UCSD-AML1 (cell line): Measurements from ENCODE around the gene MARK2.

Experiments used
- DNase-seq: peaks from one replicate; lab custom pipeline; 2025; ENCODE audit not compliant: unreplicated experiment; lab: John Stamatoyannopoulos, UW

MARK2 gene

DNA sequence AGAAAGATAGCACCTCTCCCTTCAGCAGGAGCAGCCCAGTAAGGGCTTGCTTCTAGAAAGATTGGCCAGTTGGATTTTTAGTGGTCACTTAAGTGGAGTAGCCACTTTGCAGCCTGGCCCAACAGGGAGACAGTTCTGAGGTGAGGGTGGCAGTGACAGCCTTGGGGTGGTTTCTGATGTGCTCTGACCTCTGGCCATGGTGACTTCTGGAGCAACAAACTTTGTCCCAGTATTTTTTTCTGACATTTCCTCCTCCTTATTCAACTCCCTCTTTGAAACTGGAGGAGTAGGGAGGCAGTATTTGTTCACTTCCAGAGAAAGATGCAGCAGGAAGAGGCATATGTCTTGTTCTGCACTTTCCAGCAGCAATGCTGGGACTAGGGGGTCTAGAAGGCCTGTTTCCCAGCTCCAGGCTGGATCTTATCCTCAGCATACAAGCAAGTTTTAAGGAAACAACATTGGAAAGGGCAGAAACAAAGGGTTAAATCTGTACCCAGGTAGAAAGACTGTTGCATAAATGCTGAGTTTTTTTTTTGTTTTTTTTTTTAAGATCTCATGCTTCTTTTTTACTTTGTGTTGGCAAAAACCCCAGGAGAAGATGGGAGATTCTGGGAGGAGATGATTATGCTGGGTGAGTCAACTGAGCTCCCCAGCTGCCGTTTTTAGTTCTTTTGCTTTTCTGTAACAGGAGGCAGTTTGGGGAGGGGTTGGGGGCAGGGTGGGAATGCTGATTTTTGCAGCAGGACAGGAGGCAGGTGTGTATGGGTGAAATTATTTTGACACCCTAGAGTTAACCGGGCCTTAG is 40.9 kb downstream of the MARK2 start:
- no peak for DNase-seq

- no peak for DNase-seq
Observed at GRCh38 chr11:63880403-63880790, 41.5 kb downstream of the MARK2 start.

- peak; percentile 79 for DNase-seq
Observed at GRCh38 chr11:63882555-63883242, 43.8 kb downstream of the MARK2 start.

- DNase-seq, result no peak
Observed at GRCh38 chr11:63883791-63884190, 44.9 kb downstream of the MARK2 start.

- DNase-seq, result no peak
Observed at GRCh38 chr11:63884196-63884932, 45.5 kb downstream of the MARK2 start.

- DNase-seq, result no peak
Observed at GRCh38 chr11:63887386-63887999, 48.6 kb downstream of the MARK2 start.

- DNase-seq, result peak; percentile 63
Observed at GRCh38 chr11:63888170-63889086, 49.5 kb downstream of the MARK2 start.

GRCh38 chr11:63889344-63889743 is 50.4 kb downstream of the MARK2 start:
- DNase-seq, result no peak

- no peak for DNase-seq
Observed at GRCh38 chr11:63890368-63890767, 51.5 kb downstream of the MARK2 start.

DNA sequence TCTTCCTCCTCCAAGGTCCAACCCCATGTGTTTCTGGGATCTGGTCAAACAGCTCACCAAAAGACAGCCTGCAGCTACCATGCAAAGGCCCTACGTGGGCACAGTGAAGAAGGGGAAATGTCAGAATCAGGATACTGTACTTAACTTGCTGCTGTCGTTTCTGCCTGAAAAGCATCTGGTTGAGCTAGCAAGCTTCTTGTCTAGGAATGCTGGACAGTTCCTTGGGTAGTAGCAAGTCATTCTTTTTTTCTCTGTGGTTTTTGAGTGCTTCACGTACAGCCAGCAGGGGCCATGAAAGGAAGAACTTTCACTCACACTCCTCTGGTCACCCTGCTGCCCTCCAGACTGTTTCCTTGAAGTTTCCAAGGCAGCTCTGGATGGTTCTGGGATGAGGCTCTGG is 53.3 kb downstream of the MARK2 start:
- DNase-seq, result peak; percentile 17

DNA sequence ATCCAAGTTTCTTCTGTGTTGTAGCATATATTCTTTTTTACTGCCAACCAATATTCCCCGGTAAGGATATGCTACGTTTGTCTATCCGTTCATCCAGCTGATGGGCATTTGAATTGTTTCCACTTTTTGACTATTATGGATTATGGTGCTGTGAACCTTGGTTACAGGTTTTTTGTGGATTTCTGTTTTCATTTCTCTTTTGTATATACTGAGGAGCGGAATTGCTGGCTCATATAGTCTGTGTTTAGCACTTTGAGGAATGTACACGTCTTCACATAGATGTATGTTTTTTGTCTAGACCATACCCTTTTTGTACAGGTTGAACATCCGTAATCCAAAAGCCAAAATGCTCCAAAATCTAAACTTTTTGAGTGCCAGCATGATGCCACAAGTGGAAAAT is 54.4 kb downstream of the MARK2 start:
- no peak for DNase-seq

- DNase-seq, result no peak
Observed at GRCh38 chr11:63896071-63896470, 57.2 kb downstream of the MARK2 start.

GRCh38 chr11:63897459-63898146 is 58.7 kb downstream of the MARK2 start:
- no peak for DNase-seq

GRCh38 chr11:63901660-63902059 is 62.8 kb downstream of the MARK2 start:
- peak; percentile 32 for DNase-seq

GRCh38 chr11:63903884-63904283 is 65.0 kb downstream of the MARK2 start:
- no peak for DNase-seq

DNA sequence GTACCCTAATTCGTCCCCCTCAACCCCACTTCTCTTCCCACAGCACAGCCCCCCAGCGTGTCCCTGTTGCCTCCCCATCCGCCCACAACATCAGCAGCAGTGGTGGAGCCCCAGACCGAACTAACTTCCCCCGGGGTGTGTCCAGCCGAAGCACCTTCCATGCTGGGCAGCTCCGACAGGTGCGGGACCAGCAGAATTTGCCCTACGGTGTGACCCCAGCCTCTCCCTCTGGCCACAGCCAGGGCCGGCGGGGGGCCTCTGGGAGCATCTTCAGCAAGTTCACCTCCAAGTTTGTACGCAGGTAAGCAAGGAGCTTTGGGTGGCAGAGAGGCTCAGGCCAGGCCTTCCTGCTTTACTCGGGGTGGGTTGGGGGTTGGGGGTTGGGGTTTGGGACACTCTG is 65.8 kb downstream of the MARK2 start:
- no peak for DNase-seq

DNA sequence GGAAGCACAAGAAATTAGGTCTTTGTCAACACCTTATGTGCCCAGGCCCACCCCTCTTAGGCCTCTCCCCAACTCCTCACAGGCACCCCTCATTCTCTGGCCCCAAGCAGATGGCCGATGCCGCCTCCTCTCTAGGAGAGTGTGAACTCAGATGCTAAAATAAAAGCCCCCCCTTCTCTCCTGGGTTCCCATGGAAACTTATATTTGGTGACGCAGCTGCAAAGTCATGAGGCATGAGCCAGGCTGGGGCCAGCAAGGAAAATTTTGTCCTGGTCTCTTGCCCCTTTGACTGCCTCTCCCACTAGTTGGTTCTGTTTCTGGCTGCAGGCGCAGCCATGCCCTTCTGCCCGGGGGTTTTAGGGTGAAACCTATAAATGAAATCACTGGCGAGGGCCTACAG is 66.3 kb downstream of the MARK2 start:
- no peak for DNase-seq

- DNase-seq, result no peak
Observed at GRCh38 chr11:63906087-63906486, 67.2 kb downstream of the MARK2 start.

GRCh38 chr11:63906585-63906984 is 67.7 kb downstream of the MARK2 start:
- peak; percentile 19 for DNase-seq

DNA sequence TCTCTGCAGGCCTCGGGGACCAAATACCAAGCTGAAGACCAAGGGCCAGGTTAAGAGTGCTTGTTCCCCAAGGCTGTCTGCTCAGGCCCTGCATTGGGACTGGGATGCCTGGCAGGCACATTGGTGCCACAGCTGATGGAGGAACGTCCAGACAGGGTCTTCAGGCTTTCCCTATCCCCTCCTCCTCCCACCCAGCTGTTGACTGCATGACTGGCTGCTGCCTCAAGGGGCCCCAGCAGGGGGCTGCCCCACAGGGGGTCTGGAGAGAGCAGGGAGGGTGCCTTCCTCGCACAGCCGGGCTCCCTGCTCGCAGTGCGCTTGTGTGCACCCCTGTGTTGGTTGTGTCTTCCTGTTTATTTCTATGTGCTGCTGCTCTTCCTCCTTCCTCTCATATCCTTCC is 68.2 kb downstream of the MARK2 start:
- DNase-seq, result no peak
